SK-N-MC (cell line): Measurements from ENCODE around the gene VPS11.

ENCODE experiments used
- EZH2 ChIP-seq: fragments of 200-600 bp; sonication (generic); IDR thresholded peaks from one replicate; pipeline ENCODE4 v1.6.1; 2017; ENCODE audit warnings: antibody characterized with exemption
- POLR2AphosphoS5 ChIP-seq: IDR thresholded peaks from 2 replicates; pipeline ENCODE4 v1.6.1; 2012; ENCODE audit warnings: mild to moderate bottlenecking, low read depth, low read length, borderline replicate concordance

GRCh38 chr11:119130662-119131061 lies 63.0 kb downstream of the VPS11 start:
- TF ChIP-seq POLR2AphosphoS5 = no peak
- TF ChIP-seq EZH2 = no peak
